ENCODE measurements around the gene PIGM.
A peak's percentile ranks its signal among the peaks of the same experiment; 100 is the strongest.

The PIGM gene

GRCh38 chr1:160048335-160048734 lies 16.5 kb upstream of the PIGM start:
- peaks cover 12% of the 10 kb centered on the region for H3K4me1 Mint-ChIP-seq (ENCODE audit: low read depth)
- H3K27ac Mint-ChIP-seq, result no peak overlapping the region
- no peaks in the 10 kb centered on the region for H3K9me3 Mint-ChIP-seq
- H3K36me3 Mint-ChIP-seq (ENCODE audit: low read depth), result no peaks in the 10 kb centered on the region
- H3K4me3 Mint-ChIP-seq, result no peak overlapping the region
- peaks cover 39% of the 10 kb centered on the region for H3K27me3 Mint-ChIP-seq (ENCODE audit: low read depth)

DNA sequence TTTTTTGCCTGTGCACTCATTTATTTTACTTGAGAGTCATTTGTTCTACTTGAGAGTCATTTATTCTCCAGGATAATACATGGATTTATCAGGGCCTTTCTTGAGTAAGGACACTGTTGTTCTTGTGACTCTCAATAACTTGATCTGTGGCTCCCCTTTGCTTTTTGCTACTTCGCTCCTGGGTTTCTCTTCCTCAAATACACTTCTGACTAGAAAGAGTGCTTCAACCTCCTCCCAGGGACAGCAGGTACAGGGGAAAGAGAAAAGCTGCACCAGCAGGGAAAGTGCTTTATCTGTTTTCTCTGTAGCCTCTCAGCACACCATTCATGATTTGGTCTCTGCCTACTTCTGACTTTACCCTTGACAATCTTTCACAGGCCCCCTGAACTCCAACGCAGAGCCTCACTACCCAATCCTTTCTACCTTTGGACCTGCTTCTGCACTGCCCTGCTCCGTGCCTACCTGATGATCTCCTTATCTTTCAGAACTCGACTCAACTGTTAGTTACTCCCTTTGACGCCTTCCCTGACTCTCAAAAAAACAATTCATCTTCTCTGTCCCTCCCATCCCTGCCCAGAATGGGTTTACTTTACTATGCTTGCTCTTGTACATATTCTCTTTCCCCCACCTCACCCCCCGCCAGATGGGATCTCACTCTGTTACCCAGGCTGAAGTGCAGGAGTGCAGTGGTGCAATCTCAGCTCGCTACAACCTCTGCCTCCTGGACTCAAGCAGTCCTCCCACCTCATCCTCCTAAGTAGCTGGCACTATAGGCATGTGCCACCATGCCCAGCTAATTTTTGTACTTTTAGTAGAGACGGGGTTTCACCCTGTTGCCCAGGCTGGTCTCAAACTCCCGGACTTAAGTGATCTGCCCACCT lies 15.6 kb upstream of the PIGM start:
- no peaks in the 10 kb centered on the region for H3K9me3 Mint-ChIP-seq
- peaks cover 12% of the 10 kb centered on the region for H3K4me1 Mint-ChIP-seq (ENCODE audit: low read depth)
- H3K27me3 Mint-ChIP-seq (ENCODE audit: low read depth), result peaks cover 40% of the 10 kb centered on the region
- no peaks in the 10 kb centered on the region for H3K36me3 Mint-ChIP-seq (ENCODE audit: low read depth)
- H3K27ac Mint-ChIP-seq, result no peak overlapping the region
- peak overlapping the region; percentile 59 for H3K4me3 Mint-ChIP-seq

GRCh38 chr1:160046494-160047110 lies 14.8 kb upstream of the PIGM start:
- H3K27me3 Mint-ChIP-seq (ENCODE audit: low read depth), result peaks cover 33% of the 10 kb centered on the region
- H3K4me1 Mint-ChIP-seq (ENCODE audit: low read depth), result peaks cover 12% of the 10 kb centered on the region
- H3K4me3 Mint-ChIP-seq, result peak overlapping the region; percentile 59
- H3K27ac Mint-ChIP-seq, result no peak overlapping the region
- H3K36me3 Mint-ChIP-seq (ENCODE audit: low read depth), result no peaks in the 10 kb centered on the region
- H3K9me3 Mint-ChIP-seq, result no peaks in the 10 kb centered on the region

GRCh38 chr1:160045653-160046052 lies 13.9 kb upstream of the PIGM start:
- Mint-ChIP-seq H3K4me3 (no peak overlapping the region), H3K27me3 (ENCODE audit: low read depth) (peaks cover 28% of the 10 kb centered on the region), H3K36me3 (ENCODE audit: low read depth) (no peaks in the 10 kb centered on the region), H3K27ac (no peak overlapping the region), H3K9me3 (no peaks in the 10 kb centered on the region), H3K4me1 (ENCODE audit: low read depth) (peaks cover 12% of the 10 kb centered on the region)

GRCh38 chr1:160043543-160043942 lies 11.8 kb upstream of the PIGM start:
- Mint-ChIP-seq H3K4me1 (ENCODE audit: low read depth) (peaks cover 12% of the 10 kb centered on the region), H3K4me3 (no peak overlapping the region), H3K27me3 (ENCODE audit: low read depth) (peaks cover 24% of the 10 kb centered on the region), H3K9me3 (no peaks in the 10 kb centered on the region), H3K36me3 (ENCODE audit: low read depth) (no peaks in the 10 kb centered on the region), H3K27ac (no peak overlapping the region)

DNA sequence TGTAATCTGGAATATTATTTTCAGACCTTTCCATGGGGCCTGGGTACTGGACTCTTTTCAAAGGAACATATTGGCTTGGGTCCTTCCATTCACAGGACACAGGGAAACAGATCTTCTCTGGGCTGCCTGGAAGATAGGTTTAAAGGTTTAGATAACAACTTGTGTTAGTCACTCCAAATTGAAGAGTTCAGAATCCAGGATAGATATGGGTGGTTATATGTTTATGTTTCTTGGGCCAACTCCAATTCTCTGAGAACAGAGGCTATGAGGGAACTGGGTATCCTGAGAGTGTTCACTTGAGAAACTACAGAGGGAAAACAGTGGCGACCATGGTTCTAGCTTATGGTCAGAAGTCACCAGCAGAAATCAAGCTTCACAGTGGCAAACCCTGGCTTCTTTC lies 8.7 kb upstream of the PIGM start:
- no peaks in the 10 kb centered on the region for H3K4me1 Mint-ChIP-seq (ENCODE audit: low read depth)
- no peak overlapping the region for H3K27ac Mint-ChIP-seq
- H3K36me3 Mint-ChIP-seq (ENCODE audit: low read depth), result no peaks in the 10 kb centered on the region
- H3K4me3 Mint-ChIP-seq, result no peak overlapping the region
- no peaks in the 10 kb centered on the region for H3K9me3 Mint-ChIP-seq
- peaks cover 19% of the 10 kb centered on the region for H3K27me3 Mint-ChIP-seq (ENCODE audit: low read depth)

GRCh38 chr1:160032165-160032820 lies 503 bp upstream of the PIGM start:
- peak overlapping the region; percentile 96 for H3K4me3 Mint-ChIP-seq

DNA sequence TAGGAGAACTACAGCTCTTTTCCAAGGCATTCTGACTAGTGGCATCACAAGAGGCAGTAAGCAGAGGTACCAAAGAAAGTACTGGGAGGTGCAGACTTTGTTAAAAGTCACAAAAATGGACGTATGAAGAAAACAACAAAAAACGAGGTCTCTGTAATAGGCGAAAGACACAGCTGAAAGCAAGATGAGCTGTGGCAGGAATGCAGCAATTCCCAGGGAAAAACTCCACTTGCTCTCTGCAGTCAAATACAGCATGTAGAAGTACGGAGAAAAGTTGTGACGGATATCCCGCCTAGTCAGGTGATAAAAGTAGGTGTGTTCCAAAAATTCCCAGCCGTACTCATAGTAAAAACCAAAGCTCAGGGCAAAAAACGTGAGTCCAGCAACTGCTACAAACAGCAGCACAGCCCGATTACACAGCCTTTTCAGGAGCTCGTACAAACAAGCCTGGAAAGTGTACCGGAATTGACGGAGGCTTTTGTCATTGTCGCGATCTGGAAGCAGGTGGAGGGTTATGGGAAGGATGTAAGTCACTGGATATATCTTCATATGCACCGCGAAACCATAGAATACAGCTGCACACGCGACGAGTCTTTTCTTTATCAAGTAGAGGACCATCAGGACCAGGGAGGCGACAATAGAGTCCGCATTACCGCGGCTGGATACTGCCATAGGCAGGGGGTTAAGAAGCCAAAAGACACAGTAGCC lies 979 bp downstream of the PIGM start:
- peak overlapping the region; percentile 96 for H3K4me3 Mint-ChIP-seq
- H3K27me3 Mint-ChIP-seq (ENCODE audit: low read depth), result peaks cover 18% of the 10 kb centered on the region
- H3K27ac Mint-ChIP-seq, result peak overlapping the region; percentile 84
- peaks cover 26% of the 10 kb centered on the region for H3K4me1 Mint-ChIP-seq (ENCODE audit: low read depth)
- peaks cover 4% of the 10 kb centered on the region for H3K36me3 Mint-ChIP-seq (ENCODE audit: low read depth)
- no peaks in the 10 kb centered on the region for H3K9me3 Mint-ChIP-seq

More at GRCh38 chr1:160032165-160032820, 503 bp upstream of the PIGM start:
- H3K9me3 Mint-ChIP-seq, result no peaks in the 10 kb centered on the region
- peaks cover 1% of the 10 kb centered on the region for H3K36me3 Mint-ChIP-seq (ENCODE audit: low read depth)
- peaks cover 26% of the 10 kb centered on the region for H3K4me1 Mint-ChIP-seq (ENCODE audit: low read depth)
- peaks cover 18% of the 10 kb centered on the region for H3K27me3 Mint-ChIP-seq (ENCODE audit: low read depth)
- peak overlapping the region; percentile 86 for H3K27ac Mint-ChIP-seq

GRCh38 chr1:160028426-160028825 lies 3.4 kb downstream of the PIGM start:
- no peak overlapping the region for H3K27ac Mint-ChIP-seq
- H3K4me3 Mint-ChIP-seq, result no peak overlapping the region
- H3K27me3 Mint-ChIP-seq (ENCODE audit: low read depth), result peaks cover 14% of the 10 kb centered on the region
- H3K9me3 Mint-ChIP-seq, result no peaks in the 10 kb centered on the region
- peaks cover 26% of the 10 kb centered on the region for H3K4me1 Mint-ChIP-seq (ENCODE audit: low read depth)
- H3K36me3 Mint-ChIP-seq (ENCODE audit: low read depth), result peaks cover 4% of the 10 kb centered on the region

DNA sequence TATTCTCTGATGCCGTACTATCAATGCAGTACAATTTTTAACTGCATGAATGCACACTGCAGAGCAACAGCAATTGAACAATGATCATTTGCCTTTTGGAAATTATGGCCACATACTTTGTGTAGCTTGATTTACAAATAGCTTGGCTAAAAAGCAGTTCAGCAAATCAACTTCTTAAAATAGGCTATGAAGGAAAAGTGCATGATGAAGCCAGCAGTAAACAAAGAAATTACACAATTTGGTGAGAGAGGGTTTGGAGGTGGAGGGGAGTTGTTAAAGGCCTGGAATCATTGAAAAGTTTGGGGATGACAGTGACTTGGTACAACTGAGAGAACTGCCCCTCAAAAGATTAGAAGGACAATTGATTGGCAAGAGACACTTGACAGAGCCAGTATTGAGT lies 6.5 kb downstream of the PIGM start:
- peaks cover 9% of the 10 kb centered on the region for H3K27me3 Mint-ChIP-seq (ENCODE audit: low read depth)
- H3K4me3 Mint-ChIP-seq, result no peak overlapping the region
- H3K9me3 Mint-ChIP-seq, result no peaks in the 10 kb centered on the region
- H3K27ac Mint-ChIP-seq, result no peak overlapping the region
- H3K4me1 Mint-ChIP-seq (ENCODE audit: low read depth), result peaks cover 7% of the 10 kb centered on the region
- H3K36me3 Mint-ChIP-seq (ENCODE audit: low read depth), result peaks cover 4% of the 10 kb centered on the region

- no peak overlapping the region for H3K27ac Mint-ChIP-seq
- H3K4me3 Mint-ChIP-seq, result no peak overlapping the region
- peaks cover 4% of the 10 kb centered on the region for H3K36me3 Mint-ChIP-seq (ENCODE audit: low read depth)
- H3K27me3 Mint-ChIP-seq (ENCODE audit: low read depth), result peaks cover 9% of the 10 kb centered on the region
- H3K9me3 Mint-ChIP-seq, result no peaks in the 10 kb centered on the region
- peaks cover 5% of the 10 kb centered on the region for H3K4me1 Mint-ChIP-seq (ENCODE audit: low read depth)
Observed at GRCh38 chr1:160024195-160024905, 7.4 kb downstream of the PIGM start.

GRCh38 chr1:160022330-160023310 lies 9.2 kb downstream of the PIGM start:
- Mint-ChIP-seq H3K4me3 (no peak overlapping the region), H3K9me3 (no peaks in the 10 kb centered on the region), H3K36me3 (ENCODE audit: low read depth) (peaks cover 3% of the 10 kb centered on the region), H3K27me3 (ENCODE audit: low read depth) (peaks cover 9% of the 10 kb centered on the region), H3K4me1 (ENCODE audit: low read depth) (peaks cover 3% of the 10 kb centered on the region), H3K27ac (no peak overlapping the region)
